GM23338 (cell line): ENCODE measurements around the gene FCN1. TPM values are rescaled to one million over a fixed set of nuclear protein-coding genes. Genes with fewer than 3 reads are reported as not detected.

ENCODE experiments used
- ATAC-seq: fragments of 200-7000 bp; cut with Tn5 transposase; 3 replicates; pipeline ENCODE4 v1.9.1; 2020
- DNase-seq: peaks from one replicate; pipeline ENCODE4 v3.0.0-alpha.2; 2015; ENCODE audit warnings: low spot score
- H2AFZ ChIP-seq: fragments of 200-600 bp; sonication (generic); 2 replicates; pipeline ENCODE4 v1.8.0; 2016; ENCODE audit warnings: antibody characterized with exemption, mild to moderate bottlenecking, moderate library complexity
- H3F3A ChIP-seq: fragments of 200-600 bp; sonication (generic); replicated peaks from 2 replicates; pipeline ENCODE4 v1.8.0; 2017; ENCODE audit warnings: antibody characterized with exemption, mixed run types, low read depth
- H3K27ac ChIP-seq: fragments of 200-600 bp; sonication (generic); 2 replicates; pipeline ENCODE4 v1.6.1; 2016; ENCODE audit warnings: low read depth
- H3K27me3 ChIP-seq: fragments of 200-600 bp; sonication (generic); 2 replicates; pipeline ENCODE4 v1.8.0; 2016; ENCODE audit warnings: mild to moderate bottlenecking, mixed run types, moderate library complexity; ENCODE audit not compliant: insufficient read depth
- H3K36me3 ChIP-seq: fragments of 200-600 bp; sonication (generic); 2 replicates; pipeline ENCODE4 v1.8.0; 2016; ENCODE audit warnings: mild to moderate bottlenecking; ENCODE audit not compliant: insufficient read depth
- H3K4me1 ChIP-seq: fragments of 200-600 bp; sonication (generic); 2 replicates; pipeline ENCODE4 v1.8.0; 2016; ENCODE audit warnings: mild to moderate bottlenecking, moderate library complexity; ENCODE audit not compliant: insufficient read depth
- H3K4me2 ChIP-seq: fragments of 200-600 bp; sonication (generic); 2 replicates; pipeline ENCODE4 v1.7.1; 2017; ENCODE audit warnings: mixed run types
- H3K4me3 ChIP-seq: fragments of 200-600 bp; sonication (generic); 2 replicates; pipeline ENCODE4 v1.6.1; 2016; ENCODE audit warnings: mixed run types
- H3K79me2 ChIP-seq: fragments of 200-600 bp; sonication (generic); replicated peaks from 2 replicates; pipeline ENCODE4 v1.8.0; 2017; ENCODE audit warnings: mild to moderate bottlenecking; ENCODE audit not compliant: insufficient read depth
- H3K9me2 ChIP-seq: fragments of 200-600 bp; sonication (generic); 2 replicates; pipeline ENCODE4 v1.8.0; 2017; ENCODE audit not compliant: insufficient read depth
- H4K20me1 ChIP-seq: fragments of 200-600 bp; sonication (generic); replicated peaks from 2 replicates; pipeline ENCODE4 v1.8.0; 2017; ENCODE audit warnings: mild to moderate bottlenecking; ENCODE audit not compliant: insufficient read depth
- H3K27ac Mint-ChIP-seq: 2 replicates; pipeline ENCODE4 v1.8.0; 2020; ENCODE audit warnings: inconsistent platforms, mild to moderate bottlenecking, moderate library complexity, mixed read lengths
- H3K27me3 Mint-ChIP-seq: 3 replicates; pipeline ENCODE4 v1.8.0; 2022; ENCODE audit warnings: low read depth, mild to moderate bottlenecking, moderate library complexity, mixed read lengths, inconsistent platforms; ENCODE audit not compliant: insufficient read depth, poor library complexity
- H3K36me3 Mint-ChIP-seq: 3 replicates; pipeline ENCODE4 v1.8.0; 2021; ENCODE audit warnings: low read depth, mild to moderate bottlenecking, inconsistent platforms, moderate library complexity, mixed read lengths
- H3K4me1 Mint-ChIP-seq: 3 replicates; pipeline ENCODE4 v1.8.0; 2020; ENCODE audit warnings: mild to moderate bottlenecking, inconsistent platforms, mixed read lengths
- H3K4me3 Mint-ChIP-seq: 3 replicates; pipeline ENCODE4 v1.8.0; 2021; ENCODE audit warnings: moderate library complexity, mild to moderate bottlenecking, inconsistent platforms, mixed read lengths
- H3K9me3 Mint-ChIP-seq: 3 replicates; pipeline ENCODE4 v1.8.0; 2020; ENCODE audit warnings: moderate library complexity, mild to moderate bottlenecking, inconsistent platforms, mixed read lengths
- CREB1 ChIP-seq: fragments of 250-450 bp; sonication (Bioruptor Pico); IDR thresholded peaks from 2 replicates; pipeline ENCODE4 v1.5.0; 2020; ENCODE audit warnings: low read depth, mild to moderate bottlenecking, moderate library complexity
- EZH2phosphoT487 ChIP-seq: fragments of 200-600 bp; sonication (generic); IDR thresholded peaks from one replicate; pipeline ENCODE4 v1.8.1; 2018; ENCODE audit warnings: antibody characterized with exemption; ENCODE audit not compliant: unreplicated experiment
- JUNB ChIP-seq: IDR thresholded peaks from one replicate; pipeline ENCODE4 v1.6.1; 2016; ENCODE audit warnings: antibody characterized with exemption; ENCODE audit not compliant: unreplicated experiment
- NANOG ChIP-seq: IDR thresholded peaks from 2 replicates; pipeline ENCODE4 v1.6.1; 2016; ENCODE audit warnings: antibody characterized with exemption, borderline replicate concordance
- ZNF114 ChIP-seq: fragments of 250-450 bp; sonication (Bioruptor Pico); IDR thresholded peaks from 2 replicates; pipeline ENCODE4 v1.5.0; 2020; ENCODE audit warnings: mild to moderate bottlenecking, moderate library complexity
- polyA plus RNA-seq: library from polyadenylated mRNA; unstranded; fragments of >200 nt; fragmentation: Nextera tagmentation; extraction: Ambion mirVana; gene quantifications from 2 replicates; pipeline ENCODE4 v1.2.1, GENCODE V29; 2016
- total RNA-seq: library from RNA; depleted of rRNA; stranded (reverse); fragments of >200 nt; shearing (Covaris generic); gene quantifications from 2 replicates; pipeline ENCODE4 v1.2.3, GENCODE V29; 2014
- TF ChIP-seq, protein P1 (sequence below), 2 experiments: fragments of 200-600 bp in 1 of 2; sonication (generic) in 1 of 2; conservative IDR thresholded peaks; 2 replicates each; pipeline versions ENCODE4 v1.5.1 to v1.6.1; 2016 to 2017; ENCODE audit warnings: antibody characterized with exemption in 2 of 2, low read depth in 2 of 2, mild to moderate bottlenecking in 2 of 2, moderate library complexity in 1 of 2
- TF ChIP-seq, protein P2 (sequence below): IDR thresholded peaks from one replicate; pipeline ENCODE4 v1.6.1; 2018; ENCODE audit warnings: antibody characterized with exemption; ENCODE audit not compliant: unreplicated experiment

The FCN1 gene
- total and polyA plus RNA-seq, 2 experiments from 2014 or later = not detected

DNA sequence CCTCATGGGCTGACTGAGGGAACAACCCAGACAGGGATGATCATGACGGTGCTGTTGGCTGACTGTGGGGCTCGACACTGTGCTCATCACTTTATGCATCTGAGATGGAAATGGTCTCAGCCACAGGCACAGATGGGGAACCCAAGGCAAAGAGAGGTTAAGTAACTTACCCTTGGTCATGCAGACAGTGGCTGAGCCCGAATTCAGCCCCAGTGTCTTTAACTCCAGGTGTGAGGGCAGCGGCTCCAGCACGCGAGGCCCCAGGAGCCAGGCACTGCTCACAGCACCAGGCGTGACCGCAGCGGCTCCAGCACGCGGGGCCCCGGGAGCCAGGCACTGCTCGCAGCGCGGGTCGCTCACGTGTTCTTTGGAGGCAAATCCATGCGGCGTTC, 45.3 kb upstream of the FCN1 start (continued):
- no peak for TF ChIP-seq JUNB

DNA sequence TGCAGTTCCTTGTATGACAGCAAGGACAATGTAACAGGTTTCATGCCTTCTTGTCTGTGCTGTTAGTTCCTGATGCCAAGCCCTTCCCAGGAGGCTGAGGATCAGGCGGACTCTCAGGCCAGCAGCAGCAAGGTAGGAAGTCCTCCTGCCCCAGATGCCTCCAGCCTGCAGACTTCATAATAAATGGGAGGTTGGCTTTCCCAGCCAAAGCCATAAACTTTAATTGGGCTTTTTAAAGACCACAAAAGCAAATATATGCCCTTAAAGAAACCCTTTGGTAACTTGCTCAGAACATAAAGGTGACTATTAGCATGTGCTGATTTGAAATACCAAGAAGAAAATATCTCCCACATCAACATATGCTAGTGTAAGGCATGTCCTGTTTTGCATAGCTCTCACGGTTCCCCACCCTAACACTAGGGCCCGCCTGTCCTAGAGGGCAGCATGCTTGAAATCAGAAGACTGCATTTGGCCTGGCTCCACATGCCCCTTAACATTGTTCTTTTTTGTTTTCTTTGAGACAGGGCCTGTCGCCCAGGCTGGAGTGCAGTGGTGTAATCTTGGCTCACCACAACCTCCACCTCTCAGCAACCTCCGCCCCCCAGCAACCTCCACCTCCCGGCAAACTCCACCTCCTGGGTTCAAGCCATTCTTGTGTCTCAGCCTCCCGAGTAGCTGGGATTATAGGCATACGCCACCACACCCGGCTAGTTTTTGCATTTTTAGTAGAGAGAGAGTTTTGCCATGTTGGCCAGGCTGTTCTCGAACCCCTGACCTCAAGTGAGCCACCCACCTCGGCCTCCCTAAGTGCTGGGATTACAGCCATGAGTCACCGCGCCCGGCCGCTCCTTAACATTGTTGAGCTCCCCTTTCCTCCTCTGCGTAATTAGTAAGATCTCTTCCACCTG, 44.6 kb upstream of the FCN1 start:
- Histone ChIP-seq H3K27me3 (no peaks in the 10 kb centered on the region), H3K27ac (no peak overlapping the region), H3K4me2 (no peak overlapping the region), H2AFZ (no peak overlapping the region), H3K4me1 (no peaks in the 10 kb centered on the region), H3K9me2 (no peaks in the 10 kb centered on the region), H3K4me3 (no peak overlapping the region), H3K36me3 (no peaks in the 10 kb centered on the region), H4K20me1 (no peaks in the 10 kb centered on the region), H3F3A (no peaks in the 10 kb centered on the region), H3K79me2 (no peaks in the 10 kb centered on the region)
- ATAC-seq = peak; percentile 33
- TF ChIP-seq, protein P1, sequence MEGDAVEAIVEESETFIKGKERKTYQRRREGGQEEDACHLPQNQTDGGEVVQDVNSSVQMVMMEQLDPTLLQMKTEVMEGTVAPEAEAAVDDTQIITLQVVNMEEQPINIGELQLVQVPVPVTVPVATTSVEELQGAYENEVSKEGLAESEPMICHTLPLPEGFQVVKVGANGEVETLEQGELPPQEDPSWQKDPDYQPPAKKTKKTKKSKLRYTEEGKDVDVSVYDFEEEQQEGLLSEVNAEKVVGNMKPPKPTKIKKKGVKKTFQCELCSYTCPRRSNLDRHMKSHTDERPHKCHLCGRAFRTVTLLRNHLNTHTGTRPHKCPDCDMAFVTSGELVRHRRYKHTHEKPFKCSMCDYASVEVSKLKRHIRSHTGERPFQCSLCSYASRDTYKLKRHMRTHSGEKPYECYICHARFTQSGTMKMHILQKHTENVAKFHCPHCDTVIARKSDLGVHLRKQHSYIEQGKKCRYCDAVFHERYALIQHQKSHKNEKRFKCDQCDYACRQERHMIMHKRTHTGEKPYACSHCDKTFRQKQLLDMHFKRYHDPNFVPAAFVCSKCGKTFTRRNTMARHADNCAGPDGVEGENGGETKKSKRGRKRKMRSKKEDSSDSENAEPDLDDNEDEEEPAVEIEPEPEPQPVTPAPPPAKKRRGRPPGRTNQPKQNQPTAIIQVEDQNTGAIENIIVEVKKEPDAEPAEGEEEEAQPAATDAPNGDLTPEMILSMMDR (conservative IDR thresholded peaks at IDR 0.05; ENCODE audit: low read depth in 2 of 2) = peak in 1 of 2 experiments; percentile 18; a peak in 2 of 4 replicates
- TF ChIP-seq ZNF114 (CRISPR knock-in tag) = no peak
- TF ChIP-seq NANOG = no peak
- no peak for TF ChIP-seq JUNB
- no peak for TF ChIP-seq EZH2phosphoT487
- TF ChIP-seq CREB1 (CRISPR knock-in tag) = no peak
- H3K27ac Mint-ChIP-seq = no peak overlapping the region; the same call in 1 of the 2 replicates
- H3K27me3 Mint-ChIP-seq = peaks cover 6% of the 10 kb centered on the region
- no peak overlapping the region for H3K4me3 Mint-ChIP-seq
- peaks cover 5% of the 10 kb centered on the region; the same call in 2 of the 3 replicates for H3K9me3 Mint-ChIP-seq
- DNase-seq = no peak
- no peaks in the 10 kb centered on the region for H3K36me3 Mint-ChIP-seq
- H3K4me1 Mint-ChIP-seq = peaks cover 4% of the 10 kb centered on the region

DNA sequence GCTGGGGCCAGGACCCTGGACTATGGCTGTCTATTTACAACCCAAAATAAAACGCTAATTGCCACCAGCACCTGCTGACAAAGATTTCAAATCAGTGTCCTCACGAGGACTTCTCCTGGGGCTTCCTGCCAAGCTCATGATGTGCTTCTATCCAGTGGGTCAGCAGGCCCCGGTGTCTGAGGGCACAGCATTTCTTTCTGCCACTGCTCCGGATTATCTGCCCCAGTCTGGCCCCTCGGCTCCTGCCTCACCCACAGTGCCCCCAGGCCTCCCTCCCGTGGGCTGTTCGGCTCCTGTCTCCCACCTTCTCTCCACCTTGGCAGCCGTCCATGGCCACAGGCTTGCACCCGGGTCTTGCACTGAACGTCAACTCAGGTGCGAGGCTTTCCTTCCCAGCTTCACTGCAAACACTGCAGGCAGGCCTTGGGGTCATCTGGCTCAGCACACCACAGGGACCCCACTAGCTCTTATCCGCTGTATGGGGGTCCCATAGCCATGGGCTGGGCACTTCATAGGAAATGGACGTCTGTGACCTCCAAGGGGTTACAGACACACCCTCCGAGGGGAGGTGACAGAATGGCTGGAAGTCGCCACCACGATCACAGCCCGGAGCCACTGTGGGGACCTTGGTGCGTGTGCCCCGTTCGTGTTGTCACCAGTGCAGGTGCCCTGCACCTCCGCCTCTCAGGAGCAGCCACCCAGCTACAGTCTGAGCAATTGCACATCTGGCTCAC, 43.8 kb upstream of the FCN1 start:
- Mint-ChIP-seq H3K9me3 (peaks cover 5% of the 10 kb centered on the region; the same call in 2 of the 3 replicates), H3K4me3 (no peak overlapping the region), H3K36me3 (no peaks in the 10 kb centered on the region), H3K27ac (no peak overlapping the region), H3K4me1 (peaks cover 3% of the 10 kb centered on the region), H3K27me3 (peaks cover 6% of the 10 kb centered on the region)
- Histone ChIP-seq H3K4me2 (no peak overlapping the region), H4K20me1 (no peaks in the 10 kb centered on the region), H3K36me3 (no peaks in the 10 kb centered on the region), H3K4me1 (no peaks in the 10 kb centered on the region), H3K27ac (no peak overlapping the region), H3K27me3 (no peaks in the 10 kb centered on the region), H3K4me3 (no peak overlapping the region), H2AFZ (no peak overlapping the region), H3K9me2 (no peaks in the 10 kb centered on the region), H3F3A (no peaks in the 10 kb centered on the region), H3K79me2 (no peaks in the 10 kb centered on the region)
- ATAC-seq (no peak; the same call in 2 of the 3 replicates), DNase-seq (no peak)
- TF ChIP-seq, protein P2, sequence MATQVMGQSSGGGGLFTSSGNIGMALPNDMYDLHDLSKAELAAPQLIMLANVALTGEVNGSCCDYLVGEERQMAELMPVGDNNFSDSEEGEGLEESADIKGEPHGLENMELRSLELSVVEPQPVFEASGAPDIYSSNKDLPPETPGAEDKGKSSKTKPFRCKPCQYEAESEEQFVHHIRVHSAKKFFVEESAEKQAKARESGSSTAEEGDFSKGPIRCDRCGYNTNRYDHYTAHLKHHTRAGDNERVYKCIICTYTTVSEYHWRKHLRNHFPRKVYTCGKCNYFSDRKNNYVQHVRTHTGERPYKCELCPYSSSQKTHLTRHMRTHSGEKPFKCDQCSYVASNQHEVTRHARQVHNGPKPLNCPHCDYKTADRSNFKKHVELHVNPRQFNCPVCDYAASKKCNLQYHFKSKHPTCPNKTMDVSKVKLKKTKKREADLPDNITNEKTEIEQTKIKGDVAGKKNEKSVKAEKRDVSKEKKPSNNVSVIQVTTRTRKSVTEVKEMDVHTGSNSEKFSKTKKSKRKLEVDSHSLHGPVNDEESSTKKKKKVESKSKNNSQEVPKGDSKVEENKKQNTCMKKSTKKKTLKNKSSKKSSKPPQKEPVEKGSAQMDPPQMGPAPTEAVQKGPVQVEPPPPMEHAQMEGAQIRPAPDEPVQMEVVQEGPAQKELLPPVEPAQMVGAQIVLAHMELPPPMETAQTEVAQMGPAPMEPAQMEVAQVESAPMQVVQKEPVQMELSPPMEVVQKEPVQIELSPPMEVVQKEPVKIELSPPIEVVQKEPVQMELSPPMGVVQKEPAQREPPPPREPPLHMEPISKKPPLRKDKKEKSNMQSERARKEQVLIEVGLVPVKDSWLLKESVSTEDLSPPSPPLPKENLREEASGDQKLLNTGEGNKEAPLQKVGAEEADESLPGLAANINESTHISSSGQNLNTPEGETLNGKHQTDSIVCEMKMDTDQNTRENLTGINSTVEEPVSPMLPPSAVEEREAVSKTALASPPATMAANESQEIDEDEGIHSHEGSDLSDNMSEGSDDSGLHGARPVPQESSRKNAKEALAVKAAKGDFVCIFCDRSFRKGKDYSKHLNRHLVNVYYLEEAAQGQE = no peak
